Stimulated activated CD4-positive, alpha-beta T cell treated with anti-CD3 and anti-CD28 coated beads, TNF-alpha, amount 100 ng/mL, for 48 hours (primary cell): ENCODE data around the gene HYOU1.
"Not testable (repeated sequence)": the region's sequence is repeated elsewhere in the genome, so short reads cannot be mapped to it uniquely, and the experiment has no call there.

Source experiments
- DNase-seq, 3 donors: peaks; one replicate each; pipeline ENCODE4 v3.0.0-alpha.2; 2020; ENCODE audit warnings: low read depth in 3 of 3

Gene HYOU1, protein sequence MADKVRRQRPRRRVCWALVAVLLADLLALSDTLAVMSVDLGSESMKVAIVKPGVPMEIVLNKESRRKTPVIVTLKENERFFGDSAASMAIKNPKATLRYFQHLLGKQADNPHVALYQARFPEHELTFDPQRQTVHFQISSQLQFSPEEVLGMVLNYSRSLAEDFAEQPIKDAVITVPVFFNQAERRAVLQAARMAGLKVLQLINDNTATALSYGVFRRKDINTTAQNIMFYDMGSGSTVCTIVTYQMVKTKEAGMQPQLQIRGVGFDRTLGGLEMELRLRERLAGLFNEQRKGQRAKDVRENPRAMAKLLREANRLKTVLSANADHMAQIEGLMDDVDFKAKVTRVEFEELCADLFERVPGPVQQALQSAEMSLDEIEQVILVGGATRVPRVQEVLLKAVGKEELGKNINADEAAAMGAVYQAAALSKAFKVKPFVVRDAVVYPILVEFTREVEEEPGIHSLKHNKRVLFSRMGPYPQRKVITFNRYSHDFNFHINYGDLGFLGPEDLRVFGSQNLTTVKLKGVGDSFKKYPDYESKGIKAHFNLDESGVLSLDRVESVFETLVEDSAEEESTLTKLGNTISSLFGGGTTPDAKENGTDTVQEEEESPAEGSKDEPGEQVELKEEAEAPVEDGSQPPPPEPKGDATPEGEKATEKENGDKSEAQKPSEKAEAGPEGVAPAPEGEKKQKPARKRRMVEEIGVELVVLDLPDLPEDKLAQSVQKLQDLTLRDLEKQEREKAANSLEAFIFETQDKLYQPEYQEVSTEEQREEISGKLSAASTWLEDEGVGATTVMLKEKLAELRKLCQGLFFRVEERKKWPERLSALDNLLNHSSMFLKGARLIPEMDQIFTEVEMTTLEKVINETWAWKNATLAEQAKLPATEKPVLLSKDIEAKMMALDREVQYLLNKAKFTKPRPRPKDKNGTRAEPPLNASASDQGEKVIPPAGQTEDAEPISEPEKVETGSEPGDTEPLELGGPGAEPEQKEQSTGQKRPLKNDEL

DNA sequence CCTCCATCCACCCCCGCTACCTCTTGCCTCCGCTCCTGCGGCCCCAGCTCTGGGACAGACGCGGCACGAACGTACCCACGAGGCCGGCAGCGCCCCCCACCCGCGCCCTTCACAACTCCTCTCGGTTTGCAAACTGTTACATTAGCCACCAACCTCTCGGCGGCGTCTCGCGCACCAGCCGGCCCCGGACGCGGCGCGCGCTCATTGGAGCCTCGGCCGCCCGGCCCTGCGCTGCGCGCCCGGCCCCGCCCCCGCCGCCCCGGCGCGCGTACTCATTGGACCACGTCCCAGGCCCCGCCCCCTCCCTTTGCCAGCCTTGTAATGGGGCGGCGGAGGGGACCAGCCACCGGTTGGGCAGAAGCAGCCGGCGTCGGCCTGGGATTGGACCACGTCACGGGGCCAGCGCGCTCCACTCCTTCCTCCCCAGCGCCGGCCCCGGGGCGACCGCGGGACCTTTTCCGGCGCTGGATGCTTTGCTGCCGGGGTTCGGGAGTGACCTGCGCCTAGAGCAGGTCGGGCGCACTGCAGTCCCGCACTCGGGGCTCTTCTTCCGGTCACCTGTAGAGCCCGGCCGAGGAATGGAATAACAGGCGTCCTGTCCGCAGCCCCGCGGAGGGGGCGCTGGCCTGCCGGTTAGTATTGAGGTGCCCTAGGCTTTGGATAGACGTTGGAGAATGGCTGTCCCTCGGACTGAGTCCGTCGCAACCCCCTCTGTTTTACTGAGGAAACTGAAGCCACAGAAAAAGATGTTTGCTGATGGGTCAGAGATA, at the start of gene HYOU1:
TSS of gene HYOU1 (minus strand) at position 206 of the 770 bp plus-strand sequence. CDS start 1,045 bp downstream, outside the sequence.
- peak; percentile 97 to 100 (median 98) for DNase-seq

DNA sequence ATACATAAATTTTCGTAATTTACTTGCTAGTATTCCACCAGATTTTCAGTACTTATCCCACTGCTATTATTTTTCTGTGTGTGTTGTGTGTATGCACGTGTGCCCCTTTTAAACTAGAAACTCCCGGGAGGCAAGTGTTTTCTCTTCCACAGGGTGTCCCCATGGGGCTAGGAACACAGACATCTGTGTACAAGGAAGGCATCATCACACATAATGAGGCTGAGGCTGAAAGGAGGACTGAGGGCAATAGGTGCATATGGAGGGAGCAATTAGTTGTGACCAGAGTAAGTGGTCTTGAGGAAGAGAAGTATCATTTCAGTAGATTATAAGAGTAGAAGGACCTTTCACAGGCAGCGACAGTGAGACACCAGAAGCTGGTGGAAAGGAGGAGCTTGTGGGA, 46.8 kb upstream of the HYOU1 start:
- no peak for DNase-seq

DNA sequence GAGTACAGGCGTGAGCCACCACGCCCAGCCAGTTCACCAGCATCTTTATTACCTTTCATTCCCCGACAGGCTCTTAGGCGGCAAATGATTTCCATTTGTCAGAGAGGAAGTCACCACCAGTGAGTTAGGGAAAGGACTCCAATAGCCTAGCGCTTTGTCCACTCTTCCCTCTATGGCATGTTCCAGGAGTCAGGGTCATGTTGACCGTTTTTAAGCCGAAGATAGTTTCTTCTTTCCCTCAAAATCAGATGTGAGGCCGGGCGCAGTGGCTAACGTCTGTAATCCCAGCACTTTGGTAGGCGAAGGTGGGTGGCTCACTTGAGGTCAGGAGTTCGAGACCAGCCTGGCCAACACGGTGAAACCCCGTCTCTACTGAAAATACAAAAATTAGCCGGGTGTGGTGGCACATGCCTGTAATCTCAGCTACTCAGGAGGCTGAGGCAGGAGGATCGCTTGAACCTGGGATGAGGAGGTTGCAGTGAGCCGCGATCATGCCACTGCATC, 46.2 kb upstream of the HYOU1 start:
- not testable (repeated sequence) for DNase-seq

DNA sequence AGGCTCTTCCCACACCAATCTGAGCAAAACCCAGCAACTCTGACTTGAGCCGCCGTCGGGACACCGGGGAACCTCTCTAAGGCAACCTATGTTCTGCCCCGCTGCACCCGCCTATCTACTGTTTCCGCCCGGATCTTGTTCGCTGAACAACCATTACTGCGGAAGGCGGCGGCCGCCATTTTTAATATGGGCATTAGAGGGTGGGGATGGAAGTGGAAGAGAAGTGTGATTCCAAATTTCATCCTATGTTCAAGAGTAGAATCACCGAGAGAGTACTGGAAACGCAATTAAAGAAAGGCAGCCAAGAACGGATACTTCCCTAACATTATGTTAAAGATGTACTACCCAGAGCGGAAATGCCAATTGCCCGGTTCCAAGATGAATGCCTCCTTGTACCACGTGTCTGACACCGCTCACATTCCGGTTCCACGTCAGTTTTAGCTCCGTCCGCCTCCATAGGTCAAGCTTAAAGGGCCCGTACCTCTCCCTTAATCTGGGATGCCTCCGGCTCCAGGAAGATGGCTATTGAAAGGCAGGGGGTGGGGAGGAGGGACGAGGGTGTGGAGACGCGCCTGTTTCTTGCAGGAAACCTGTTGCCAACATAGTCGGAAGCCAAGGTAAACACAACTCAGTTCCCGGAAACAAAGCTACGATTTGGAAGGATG, 44.9 kb upstream of the HYOU1 start, which contains the start of gene DPAGT1:
TSS of gene DPAGT1 (minus strand) at position 95 of the 665 bp plus-strand sequence. CDS start 198 bp downstream, outside the sequence.
- DNase-seq, result peak; percentile 73 to 81 (median 79)

DNA sequence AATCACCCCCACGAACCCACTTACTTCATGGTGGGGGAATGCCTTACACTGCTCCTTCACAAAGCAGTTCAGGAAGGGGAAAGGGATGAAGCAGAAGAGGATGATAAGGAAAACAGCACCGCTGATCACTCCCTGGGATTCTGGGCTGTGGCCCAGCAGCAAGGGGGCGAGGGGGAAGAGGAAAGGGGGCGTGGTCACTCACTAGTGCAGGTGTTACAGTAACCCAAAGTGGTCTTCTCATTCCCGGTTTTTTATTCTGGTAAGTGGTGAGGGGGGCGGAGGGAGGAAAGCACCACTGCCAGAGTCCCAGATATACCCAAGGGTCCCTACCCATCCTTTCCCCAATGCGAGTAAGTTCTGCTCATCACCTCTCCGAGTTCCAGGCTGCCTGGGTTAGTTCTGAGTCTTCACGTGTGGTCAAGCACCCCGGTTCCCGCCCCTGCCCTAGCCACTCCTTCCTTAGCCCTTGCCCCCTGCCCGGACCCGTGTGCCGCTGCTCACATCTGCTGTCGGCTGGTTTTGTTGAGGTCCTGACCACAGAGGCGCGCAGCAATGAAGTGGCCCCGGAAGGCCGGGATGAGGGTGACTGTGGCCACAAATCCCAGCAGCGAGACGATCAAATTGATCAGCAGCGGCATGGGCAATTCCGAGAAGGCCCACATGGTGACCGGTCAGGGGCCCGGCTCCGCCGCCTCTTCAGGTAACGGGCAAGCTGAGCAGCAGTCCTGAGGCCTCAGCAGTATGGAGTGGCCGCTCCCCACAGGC, 44.2 kb upstream of the HYOU1 start:
- no peak for DNase-seq

DNA sequence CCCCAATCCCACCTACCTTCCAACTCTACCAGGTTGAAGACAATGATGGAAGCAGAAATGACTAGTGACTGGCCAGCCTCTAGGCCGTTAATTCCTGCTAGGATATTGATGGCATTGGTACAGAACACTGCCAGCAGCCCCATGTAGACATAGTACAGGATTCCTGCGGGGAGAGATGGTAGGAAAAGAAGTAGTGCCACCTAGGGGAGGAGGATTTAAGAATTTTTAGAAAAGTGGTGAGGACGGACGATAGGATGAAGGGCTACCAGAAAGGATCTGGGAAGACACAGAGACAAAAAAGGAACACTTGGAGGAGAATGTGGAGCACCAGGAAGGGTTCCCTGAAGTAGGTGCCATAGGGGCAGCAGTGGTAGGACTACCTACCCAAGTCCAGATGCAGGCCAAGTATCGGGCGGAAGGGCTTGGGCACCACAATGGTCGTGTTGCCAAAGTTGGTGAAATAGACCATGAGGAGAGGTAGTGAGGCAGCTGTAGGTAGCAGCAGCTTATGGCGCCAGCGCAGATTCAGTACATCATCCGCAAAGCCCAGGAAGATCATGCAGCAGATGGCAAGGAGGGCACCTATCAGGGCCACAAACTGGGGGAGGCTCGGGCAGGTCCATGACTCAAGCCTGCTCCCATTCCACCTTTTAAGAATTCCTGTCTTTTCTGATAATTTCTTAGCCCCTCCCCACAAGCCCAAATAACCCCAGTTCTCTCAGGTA, 43.4 kb upstream of the HYOU1 start:
- DNase-seq, result no peak

DNA sequence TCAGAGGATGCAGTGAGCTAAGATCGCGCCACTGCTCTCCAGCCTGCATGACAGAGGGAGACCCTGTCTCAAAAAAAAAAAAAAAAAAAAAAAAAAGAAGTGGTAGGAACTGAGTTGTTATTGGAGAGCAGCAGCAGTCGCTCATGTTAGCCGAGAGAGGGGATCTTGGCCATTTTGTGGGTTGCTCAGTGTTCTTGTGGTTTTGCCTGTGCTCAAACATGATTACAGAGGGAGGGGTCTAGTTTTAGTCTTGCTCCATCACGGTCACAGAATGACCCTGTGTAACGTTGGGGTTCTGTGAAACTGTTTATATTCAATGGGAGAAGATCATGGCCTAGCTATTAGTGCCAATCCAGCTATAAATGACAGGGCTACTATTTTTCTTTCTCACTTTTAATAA, 42.7 kb upstream of the HYOU1 start:
- DNase-seq, result no peak

DNA sequence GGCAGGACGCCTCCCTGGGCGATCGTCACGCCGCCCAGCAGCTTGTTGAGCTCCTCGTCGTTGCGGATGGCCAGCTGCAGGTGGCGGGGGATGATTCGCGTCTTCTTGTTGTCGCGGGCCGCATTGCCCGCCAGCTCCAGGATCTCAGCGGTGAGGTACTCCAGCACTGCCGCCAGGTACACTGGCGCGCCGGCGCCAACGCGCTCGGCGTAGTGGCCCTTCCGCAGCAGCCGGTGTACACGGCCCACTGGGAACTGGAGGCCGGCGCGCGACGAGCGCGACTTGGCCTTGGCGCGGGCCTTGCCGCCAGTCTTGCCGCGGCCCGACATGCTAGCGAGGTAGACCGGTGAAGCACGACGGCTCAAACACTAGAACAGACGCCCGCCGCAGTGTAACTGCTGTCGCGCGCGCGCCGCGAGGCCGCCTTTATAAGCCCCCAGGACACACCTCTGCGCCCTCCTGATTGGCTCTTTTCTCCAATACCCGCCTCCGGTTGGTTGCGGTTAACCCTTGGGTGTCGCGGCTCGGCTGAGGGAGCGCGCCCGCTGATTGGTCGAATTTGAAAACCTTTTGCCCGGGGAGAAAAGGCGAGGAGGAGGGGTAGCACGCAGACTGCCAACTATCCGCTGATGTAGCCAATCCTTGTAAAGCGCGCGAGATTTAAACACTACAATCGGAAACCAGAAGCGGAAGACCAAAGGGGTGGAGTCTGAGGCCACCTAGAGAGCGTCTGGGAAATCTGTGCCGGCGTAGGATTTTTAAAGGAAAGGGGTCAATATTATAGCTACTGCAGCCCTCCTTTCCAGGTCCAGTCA, 38.3 kb upstream of the HYOU1 start:
- peak; percentile 98 to 100 (median 99) for DNase-seq

DNA sequence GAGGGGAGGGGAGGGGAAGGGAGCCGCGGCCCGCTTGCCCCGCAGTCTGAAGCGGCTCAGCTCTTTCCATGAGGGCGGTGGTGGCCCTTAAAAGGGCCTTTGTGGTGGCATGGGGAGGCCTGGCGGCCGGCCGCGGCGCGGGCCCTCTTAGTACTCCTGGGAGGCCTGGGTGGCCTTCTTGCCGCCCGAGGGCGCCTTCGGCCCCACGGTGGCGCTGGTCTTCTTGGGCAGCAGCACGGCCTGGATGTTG, 37.7 kb upstream of the HYOU1 start:
- DNase-seq, result peak in 1 of 3 donors; percentile 40

DNA sequence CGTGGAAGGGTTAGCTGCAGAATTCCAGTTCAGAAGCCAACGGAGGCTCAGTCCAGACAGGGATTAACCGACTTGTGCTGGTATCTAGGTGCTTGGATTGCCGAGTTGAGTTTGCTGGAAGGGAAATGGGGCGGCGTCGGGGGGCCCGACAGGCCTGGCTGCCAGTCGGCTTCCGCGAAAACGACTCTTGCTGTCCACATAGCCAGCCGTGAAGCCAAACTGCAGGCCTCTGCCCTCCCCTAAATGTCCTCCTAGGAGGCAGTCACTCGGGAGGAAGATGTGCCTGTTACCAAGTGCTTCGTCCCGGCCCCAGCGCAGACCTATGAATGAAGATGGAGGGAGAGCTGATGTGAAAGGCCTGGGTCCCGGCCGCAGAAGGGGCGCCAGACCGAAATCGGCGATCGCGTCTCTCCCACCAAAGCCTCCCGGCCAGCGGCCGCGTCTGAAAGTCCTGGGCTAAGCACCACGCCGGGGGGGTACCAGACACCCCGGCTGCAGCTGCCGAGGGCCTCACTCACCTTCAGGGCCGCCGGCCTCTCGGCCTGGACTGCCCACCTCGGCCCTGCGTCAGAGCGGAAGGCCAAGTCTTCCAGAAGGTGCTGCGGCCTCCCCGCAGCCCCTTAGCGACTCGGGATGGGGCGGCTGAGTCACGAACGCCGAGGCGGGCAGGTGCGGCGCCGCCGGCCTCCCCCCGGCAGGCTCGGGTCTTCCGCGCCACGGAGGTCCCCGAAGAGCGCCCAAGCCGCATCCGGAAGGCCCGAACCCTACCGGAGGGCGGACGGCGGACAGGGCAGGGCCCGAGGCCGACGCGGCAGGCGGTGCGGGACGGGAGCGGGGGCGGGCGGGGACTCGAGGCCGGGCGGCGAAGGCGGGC, 37.2 kb upstream of the HYOU1 start:
- DNase-seq, result peak in 1 of 3 donors; percentile 39

DNA sequence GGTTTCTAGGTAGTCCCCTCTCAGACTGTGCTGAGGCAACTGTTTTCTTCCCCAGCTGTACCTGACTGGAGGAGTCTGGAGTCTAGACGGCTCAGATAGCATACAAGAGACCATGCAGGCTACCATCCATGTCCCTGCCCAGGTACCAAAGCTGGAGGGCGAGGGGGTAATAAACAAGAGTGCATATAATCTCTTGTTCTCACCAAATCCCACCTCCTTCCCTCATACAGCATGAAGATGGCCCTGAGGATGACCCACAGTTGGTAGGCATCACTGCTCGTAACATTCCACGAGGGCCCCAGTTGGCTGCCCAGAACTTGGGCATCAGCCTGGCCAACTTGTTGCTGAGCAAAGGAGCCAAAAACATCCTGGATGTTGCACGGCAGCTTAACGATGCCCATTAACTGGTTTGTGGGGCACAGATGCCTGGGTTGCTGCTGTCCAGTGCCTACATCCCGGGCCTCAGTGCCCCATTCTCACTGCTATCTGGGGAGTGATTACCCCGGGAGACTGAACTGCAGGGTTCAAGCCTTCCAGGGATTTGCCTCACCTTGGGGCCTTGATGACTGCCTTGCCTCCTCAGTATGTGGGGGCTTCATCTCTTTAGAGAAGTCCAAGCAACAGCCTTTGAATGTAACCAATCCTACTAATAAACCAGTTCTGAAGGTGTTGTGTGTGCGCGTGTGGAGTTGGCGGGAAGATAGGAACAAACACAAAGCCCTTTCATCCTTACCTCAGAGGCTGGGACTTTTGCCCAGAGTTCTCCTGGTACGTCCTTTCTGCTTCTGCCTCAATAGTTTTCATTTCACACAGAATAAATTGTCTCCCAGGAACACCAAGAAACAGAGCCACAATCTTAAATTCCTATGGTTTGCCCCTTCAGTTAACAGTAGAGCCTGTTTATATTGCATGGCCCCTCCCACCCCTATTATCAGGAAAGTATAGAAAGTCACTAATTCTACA, 36.2 kb upstream of the HYOU1 start:
- DNase-seq, result no peak

DNA sequence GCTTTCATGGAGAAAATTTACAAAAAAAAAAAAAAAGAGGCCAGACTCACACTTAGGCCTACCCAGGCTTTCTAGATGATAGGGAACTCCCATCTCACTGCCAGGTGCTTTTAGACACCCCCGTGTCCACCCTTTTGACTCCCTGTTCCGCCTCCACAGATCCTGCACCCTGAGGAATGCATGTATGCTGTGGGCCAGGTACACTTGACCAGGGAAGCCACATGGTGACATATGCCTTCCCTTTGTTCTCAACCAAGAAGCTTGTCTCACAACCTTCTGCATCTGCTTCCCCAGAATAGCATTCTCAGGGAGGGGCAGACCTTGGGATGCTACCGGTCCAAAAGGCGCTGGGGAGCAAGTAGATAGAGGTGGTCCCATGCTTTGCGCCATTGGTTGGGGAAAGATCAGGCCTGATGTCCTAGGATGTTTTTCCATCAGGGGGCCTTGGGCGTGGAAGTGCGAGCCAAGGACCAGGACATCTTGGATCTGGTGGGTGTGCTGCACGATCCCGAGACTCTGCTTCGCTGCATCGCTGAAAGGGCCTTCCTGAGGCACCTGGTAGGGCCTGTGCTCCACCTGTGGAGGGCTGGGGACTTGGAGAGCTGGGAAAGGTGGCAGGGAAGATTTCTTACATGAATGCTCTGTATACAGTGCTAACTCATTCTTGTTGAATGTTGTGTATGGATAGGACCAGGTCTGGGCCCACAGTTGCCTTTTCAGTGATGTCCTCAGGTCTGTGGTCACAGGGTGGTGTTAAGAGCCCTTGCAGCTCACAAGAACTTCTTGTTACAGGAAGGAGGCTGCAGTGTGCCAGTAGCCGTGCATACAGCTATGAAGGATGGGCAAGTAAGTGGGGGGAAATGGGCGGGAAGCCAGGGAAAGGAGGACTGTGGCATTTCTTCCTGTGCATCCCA, 35.2 kb upstream of the HYOU1 start:
- no peak for DNase-seq

DNA sequence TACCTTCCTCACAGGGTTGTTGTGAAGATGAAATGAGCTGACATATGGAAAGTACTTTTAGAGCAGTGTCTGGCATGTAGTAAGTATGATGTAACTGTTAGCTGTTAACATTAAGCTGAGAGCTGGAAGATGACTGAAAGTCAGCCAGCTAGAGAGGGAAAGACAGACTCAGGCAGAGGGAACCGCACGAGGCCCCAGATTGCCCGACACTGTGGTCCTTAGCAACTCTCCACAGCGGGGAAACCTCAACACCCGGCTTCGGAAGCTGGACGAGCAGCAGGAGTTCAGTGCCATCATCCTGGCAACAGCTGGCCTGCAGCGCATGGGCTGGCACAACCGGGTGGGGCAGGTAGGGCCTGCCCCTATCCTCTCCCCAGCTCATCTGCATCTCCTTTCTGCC, 34.2 kb upstream of the HYOU1 start:
- DNase-seq, result no peak

DNA sequence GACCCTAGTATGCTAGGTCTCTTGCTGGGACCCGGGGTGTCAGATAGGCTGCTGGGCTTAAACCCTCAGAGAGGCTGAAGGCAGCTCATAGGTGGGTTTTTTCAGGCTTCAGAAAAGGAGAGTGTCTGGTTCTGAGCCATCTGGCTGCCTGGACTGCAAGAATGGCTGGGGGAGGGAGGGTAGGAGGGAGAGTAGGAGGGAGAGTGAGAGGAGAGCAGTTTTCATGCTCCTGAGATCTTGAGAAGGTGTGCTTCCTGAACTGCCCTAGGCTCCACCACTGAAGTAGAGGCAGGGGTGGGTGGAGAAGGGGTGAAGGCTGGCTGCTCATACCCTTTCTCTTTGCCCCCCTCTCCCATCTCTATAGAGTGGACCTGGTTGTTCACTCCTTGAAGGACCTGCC, 32.3 kb upstream of the HYOU1 start:
- DNase-seq, result no peak

DNA sequence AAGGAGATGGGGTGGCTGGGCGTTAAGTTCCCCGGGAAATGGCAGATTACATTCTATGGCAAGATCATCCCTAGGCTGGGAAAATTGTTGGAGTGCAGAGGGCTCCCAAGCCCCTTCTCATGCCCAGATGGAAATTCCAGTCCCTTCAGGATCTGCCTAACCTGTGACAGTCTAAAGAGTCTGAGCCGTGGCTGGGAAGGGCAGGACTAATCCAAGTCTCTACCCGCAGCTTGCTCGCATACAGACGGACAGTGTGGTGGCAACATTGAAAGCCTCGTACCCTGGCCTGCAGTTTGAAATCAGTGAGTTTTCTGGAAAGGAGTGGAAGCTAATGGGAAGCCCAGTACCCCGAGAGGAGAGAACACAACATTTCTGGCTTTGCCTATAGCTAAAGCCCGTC, 31.4 kb upstream of the HYOU1 start:
- no peak for DNase-seq
